ELR (cell line): ENCODE results near the gene ULBP2.
"Not testable (repeated sequence)": the region's sequence is repeated elsewhere in the genome, so short reads cannot be mapped to it uniquely, and the experiment has no call there.

Experiments
- DNase-seq: peaks from one replicate; pipeline ENCODE4 v3.0.0-alpha.2; 2015; ENCODE audit warnings: low read depth

Gene ULBP2, protein sequence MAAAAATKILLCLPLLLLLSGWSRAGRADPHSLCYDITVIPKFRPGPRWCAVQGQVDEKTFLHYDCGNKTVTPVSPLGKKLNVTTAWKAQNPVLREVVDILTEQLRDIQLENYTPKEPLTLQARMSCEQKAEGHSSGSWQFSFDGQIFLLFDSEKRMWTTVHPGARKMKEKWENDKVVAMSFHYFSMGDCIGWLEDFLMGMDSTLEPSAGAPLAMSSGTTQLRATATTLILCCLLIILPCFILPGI

DNA sequence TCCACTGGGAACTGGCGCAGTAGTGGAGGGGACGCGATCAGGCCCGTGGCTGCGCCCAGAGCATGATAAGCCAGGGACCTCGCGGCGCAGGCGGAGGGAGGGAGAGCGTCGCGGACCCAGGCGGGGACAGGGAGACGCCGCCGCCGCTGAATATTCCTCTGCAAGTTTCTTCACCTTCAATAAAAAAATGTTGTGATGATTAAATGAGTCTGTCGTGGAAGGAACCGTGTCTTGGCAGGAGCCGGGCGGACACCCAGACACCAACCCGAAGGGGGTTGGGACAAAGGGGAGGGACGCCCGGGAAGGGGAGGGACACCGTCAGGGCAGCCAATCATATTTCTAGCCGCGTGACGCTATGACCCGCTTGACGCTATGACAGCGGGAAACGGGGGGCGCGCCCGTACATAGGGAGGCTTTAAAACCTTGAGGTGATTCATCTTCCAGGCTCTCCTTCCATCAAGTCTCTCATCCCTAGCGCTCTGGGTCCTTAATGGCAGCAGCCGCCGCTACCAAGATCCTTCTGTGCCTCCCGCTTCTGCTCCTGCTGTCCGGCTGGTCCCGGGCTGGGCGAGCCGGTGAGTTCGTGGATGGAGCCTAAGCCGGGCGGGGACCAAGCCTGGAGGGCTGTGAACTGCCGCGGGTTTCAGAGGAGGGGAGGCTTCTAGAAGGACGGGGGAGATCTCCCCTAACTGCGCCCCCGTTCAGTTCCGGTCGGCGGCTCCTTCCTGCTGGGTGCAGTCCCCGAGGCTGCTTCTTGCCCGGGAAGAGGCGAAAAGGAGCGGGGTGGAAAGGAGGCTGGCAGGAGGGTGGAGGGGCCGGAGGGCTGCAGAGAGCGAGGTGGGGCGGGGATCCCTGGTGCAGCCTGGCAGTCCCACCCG, at the start of gene ULBP2:
ULBP2 (plus strand) TSS at position 432 of the 878 bp plus-strand sequence; CDS start at position 491, 59 bp downstream.
- peak; percentile 99 for DNase-seq

DNA sequence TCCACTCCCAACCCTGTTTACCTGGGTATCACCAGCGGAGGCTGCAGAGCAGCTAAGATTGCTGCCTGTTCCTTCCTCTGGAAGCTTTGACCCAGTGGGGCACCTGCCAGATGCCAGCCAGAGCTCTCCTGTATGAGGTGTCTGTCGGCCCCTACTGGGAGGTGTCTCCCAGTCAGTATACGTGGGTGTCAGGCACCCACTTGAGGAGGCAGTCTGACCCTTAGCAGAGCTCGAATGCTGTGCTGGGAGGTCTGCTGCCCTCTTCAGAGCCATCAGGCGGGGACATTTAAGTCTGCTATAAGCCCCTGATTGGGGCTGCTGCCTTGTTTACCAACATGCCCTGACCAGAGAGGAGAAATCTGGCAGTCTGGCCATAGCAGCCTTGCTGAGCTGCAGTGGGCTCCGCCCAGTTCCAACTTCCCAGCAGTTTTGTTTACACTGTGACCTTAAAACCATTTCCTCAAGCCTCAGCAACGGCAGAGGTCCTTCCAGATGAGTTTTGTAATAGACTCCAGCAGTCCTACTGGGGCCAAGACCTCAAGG, 46.7 kb upstream of the ULBP2 start:
- DNase-seq = peak; percentile 77

DNA sequence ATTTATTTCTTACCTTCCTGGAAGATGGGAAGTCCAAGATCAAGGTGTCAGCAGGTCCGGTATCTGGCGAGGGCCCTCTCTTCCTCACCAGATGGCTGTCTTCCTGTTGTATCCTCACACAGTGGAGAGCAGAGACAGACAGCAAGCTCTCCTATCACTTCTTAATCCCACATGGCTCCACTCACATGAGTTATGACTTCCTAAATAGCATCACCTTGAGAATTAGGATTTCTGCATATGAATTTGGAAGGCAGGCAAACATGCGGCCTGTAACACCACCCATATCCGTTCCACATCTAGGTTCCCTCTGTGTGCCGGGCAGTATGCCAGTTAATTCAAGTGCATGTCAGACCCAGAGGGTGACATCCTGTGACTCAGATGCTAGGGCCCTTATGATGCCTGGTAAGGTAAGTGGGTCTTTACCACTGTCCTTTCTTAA, 46.0 kb upstream of the ULBP2 start:
- DNase-seq = peak; percentile 94

DNA sequence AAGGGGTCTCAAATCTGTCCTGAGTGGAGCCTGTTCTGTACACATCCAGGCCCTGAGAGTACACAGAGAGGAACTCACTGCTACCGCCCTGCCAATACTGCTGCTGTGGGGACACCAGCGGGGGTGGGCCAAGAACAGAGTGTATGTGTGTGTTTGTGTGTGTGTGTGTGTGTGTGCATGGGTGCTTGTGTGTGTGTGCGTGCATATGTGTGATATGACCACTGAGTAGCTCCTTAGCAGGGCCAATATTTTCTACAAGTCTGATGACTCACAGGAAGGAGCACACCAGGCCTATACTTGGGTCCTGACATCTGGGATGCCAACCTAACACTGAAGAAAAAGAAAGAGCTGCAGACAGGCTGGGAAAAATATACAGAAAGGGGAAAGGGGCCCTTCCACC, 45.3 kb upstream of the ULBP2 start:
- peak; percentile 76 for DNase-seq

DNA sequence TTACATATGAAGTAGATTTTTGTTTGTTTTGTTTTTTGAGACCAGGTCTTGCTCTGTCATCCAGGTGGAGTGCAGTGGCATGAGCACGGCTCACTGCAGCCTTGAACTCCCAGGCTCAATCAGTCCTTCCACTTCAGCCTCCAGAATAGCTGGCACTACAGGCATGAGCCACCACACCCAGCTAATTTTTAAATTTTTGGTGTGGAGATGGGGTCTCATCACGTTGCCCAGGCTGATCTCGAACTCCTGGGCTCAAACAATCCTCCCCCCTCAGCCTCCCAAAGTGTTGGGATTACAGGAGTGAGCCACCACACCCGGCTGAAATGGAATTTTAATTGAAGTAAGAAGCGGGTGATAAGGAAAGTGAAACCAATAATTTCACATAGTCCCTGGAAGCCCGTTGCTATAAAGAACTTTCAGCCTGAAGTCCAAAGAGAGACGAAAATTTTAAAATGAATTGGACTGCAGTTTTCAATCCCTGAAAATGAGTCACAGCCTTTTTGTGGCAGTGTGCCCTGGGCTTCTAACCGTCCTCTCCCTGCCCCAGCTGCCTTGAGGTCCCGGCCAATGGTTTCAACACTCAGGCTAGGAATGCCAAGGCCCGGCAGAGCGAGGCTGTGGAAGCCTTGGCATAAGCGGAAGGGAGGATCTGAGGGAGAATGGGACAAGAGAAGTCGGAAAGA, 44.7 kb upstream of the ULBP2 start:
- DNase-seq = peak; percentile 90

DNA sequence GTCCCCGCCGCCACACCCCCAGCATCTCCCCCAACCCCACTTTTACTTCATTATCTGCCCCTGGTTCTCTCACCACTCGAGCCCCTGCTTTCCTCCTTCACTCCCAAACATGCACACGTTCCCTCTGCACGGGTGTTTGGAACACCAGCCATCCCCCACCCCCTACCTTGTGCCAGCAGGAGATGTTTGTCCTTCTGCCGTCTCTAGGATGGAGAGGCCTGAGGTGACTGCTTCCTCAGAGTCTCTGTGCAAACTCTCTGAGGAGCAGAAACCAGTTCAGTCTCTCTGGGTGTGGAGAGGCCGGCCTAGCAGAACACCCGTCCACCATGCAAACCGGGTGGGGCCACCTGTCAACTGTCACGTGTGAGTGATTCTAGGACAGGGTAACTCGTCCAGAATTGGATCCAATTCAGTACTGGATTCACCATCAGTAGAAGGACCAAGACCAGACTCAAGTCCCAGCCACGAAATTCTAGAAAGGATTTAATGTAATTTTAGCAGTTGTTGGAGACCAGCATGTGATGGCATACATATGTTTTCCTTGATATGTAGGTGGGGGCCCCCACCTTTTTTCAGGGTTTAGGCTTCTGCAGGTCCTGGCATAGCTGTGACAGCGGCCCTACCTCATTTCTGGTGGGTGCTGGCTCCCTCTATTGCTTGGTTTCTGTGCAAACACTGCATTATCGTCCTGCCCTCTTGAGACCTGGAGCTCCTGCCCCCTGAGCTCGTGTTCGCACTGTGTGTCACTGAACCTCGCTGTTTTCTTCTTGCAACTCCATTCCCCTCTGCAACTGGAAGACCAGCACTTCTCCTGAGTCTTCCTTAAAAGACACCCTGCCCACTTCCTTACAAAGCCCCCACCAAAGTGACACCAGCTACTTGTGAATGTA, 43.7 kb upstream of the ULBP2 start, which contains the start of gene RAET1E:
RAET1E (minus strand) TSS at position 259 of the 890 bp plus-strand sequence. CDS start 7,212 bp downstream, outside the sequence.
- DNase-seq = peak; percentile 21

DNA sequence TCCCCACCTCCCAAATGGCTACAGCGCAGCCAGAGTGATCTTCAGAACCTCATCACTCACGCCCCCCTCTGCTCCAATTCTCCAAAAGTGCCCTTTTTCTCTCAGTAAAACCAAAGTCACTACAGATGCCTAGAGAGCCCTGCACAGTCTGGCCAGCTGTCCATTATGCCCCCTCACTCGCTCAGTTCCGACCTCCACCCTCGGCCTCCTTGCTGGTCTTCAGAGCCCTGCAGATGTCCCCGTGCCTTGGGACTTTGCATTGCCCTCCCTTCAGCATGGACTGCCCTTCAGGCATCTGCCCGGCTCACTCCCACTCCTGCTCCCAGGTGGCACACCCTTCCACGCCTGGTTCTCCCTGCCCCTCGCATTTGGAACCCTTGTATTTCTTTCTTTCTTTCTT, 42.8 kb upstream of the ULBP2 start:
- no peak for DNase-seq

DNA sequence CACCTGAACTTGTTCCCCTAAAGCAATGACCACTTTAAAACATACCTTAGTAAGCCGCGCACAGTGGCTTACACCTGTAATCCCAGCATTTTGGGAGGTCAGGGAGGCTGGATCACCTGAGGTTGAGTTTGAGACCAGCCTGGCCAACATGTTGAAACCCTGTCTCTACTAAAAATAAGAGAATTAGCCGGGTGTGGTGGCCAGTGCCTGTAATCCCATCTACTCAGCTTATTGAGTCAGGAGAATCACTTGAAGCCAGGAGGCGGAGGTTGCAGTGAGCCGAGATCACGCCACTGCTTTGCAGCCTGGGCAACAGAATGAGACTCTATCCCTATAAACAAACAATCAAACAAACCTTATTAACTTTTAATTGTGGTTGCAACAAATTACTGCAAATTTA, 42.3 kb upstream of the ULBP2 start:
- DNase-seq = no peak

DNA sequence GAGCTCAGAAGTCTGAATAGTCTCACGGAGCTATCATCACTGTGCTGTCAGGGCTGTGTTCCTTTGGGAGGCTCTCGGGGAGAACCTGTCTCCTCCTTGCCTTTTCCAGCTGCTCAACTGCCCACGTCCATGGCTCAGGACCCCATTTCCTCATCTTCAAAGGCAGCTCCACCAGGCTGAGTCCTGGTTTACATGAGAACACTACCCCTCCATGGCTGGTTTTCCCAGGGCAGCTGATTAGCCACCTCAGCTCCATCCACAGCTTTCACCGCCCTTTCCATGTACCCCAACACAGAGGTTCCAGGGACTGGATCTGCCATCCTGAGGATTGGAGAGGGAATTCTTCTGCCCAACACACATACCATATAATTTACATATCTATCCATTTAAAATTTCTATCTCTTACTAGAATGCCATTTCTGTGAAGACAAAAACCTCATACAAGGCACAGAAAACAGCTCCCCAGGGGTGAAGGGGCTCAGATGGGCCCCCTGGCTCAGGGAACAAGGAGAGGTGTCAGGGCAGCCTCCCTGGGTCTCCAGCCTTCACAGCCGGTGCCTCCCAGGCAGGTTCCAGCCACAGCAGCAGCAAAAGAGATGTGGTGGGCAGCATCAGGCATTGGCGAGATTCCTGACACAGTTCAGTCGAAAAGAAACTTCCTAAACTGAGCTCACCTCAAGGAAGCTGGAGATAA, 41.7 kb upstream of the ULBP2 start:
- DNase-seq = no peak

DNA sequence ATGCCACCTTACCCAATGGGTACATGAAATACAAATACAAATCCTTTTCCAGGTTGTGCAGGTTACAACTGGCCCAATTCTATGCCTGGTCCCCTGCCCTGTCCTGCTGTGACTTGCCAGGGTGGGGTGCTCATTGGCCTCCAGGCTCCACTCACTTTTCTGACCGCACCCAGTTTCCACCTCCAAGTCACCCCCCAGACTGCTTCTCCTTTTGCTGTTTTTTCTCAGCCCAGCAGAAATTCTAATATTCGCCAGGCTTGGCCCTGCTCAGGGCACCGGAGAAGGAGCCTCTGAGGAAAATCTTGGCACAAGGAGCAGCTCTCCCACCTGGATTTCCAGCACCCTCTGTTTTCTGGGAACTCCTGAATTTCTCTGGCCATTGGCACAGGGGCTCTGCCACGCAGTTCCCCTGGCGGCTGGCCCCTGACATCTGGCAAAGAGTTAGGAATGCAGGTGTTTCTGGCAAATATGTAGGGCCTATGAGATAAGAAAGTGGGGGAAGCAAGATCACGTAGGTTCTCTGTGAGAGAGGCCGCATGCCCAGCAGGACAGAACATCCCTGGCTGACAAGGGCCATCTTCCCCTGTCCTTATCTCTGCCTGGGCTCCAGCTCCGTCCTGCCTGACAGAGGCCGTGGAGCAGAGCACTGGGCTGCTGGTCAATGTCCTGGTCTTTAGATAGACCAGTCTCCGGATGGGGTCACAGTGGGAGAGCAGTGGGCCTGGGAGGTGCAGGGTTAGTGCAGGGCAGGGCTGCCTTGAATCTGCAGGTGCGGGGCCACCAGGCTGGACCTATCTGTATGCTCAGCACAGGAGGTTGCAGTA, 41.0 kb upstream of the ULBP2 start:
- no peak for DNase-seq

DNA sequence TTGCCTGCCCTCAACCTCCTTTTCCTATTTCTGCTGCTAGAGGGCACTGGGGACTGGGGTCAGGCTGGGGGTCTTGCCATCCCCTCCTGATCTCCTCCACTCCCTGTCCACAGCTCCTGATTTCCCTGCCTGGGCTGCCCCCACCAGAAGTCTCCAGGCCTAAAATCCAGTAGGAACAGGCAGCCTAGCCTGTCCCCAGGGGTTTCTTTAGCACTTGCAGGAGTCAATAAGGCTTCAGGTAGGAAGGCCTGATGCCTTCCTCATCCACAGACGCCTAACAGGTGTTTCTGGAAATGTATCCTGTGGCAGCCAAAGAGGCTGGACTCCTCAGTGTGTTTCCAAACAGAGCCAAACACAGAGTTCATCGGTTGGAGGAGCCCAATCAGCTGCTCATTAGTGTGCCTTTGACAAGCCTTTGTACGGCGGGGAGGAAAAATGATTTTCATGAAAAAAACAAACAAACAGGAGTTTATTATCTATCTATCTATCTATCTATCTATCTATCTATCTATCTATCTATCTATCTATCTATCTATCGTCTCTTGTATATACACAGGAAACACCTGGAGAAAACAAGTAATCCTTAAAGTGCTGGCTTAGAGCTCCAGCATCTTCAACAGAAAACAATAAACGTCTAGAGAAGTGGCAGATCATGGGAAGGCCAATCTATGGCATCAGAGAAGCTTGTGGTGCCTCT, 40.2 kb upstream of the ULBP2 start:
- no peak for DNase-seq

DNA sequence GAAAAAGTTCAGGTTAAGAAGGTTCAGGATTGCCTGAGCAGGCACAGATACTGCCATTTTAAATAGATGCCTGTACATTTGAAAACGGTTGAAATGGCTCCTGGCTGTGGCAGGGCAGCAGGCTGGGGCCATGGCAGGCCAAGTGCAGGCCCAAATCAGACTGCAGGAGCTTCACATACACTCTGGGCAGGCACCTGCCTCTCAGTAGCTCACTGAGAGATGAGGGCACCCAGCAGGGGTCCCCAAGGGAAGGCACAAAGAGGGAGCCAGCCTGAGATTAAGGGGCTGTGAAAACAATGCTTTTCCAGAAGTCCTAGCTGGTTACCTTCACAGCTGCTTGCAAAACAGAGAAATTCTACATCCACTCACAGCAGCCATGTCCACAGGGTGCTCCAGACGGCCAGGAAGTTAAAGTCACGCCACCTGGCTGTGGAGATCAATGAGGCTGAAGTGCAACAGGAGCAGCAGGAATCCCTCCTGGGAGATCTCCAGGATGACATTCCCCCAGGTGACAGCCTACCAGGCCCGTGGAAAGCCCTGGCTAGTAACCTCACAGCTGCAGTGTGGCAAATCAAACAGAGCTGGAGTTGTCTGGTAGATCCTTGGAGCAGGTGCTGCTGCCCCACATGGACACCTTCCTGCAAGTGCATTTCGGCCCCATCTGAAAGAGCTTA, 37.7 kb upstream of the ULBP2 start:
- DNase-seq = no peak

DNA sequence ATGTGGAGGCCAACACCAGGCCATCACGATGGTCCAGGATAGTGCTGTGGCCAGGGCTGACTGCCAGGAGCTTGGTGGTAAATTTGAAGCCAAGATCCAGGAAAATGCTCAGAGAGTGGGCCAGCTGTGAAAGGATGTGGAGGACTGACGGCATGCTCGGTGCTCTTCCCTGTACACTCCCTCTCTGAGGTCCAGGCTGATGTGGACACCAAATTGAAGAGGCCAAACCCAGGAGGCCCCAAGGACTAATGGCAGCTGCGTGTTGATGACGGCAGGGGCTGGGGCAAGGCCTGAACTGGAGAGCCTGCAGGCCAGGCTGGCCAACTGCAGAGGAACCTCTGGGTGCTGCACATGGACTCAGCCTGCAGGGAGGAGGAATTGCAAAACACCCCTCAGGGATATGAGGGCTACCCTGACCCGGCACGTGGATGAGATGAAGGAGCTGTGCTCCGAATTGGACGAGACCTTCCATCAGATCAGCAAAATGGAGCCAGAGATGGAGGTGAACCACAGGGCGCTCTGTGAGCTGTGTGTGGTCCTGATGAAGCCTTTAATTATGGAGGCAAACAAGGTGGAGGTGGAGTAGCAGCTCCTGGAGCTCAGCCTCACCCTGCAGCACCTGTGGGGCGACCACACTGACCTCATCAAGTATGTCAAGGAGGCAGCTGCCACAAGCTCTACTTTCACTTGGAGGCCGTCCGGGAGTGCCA, 37.0 kb upstream of the ULBP2 start:
- DNase-seq = no peak

DNA sequence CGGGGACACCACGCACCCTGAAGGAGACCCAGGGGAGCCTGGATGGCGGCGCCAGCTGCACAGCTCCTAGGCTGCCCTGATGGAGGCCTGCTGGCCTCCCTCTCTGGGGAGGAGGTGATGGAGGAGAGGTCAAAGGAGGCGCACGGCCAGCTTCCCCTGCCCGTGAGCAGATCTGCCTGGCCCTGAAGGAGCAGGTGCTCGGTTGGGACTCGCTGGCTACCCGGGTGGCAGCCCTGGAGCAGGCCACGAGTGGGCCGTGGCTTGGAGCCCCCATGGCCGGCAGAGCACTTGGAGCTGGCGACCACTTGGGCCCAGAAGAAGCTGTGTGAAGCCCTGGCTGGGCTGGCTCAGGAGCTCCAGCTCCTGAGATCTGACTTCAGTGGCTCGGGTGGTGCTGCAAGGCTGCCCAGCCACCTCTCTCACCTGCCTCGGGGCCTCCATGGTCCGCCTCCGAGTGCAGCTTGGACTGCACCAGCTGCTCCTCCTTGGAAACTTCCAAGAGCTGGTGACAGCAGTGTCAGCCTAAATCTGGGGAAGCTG, 36.4 kb upstream of the ULBP2 start:
- DNase-seq = no peak

DNA sequence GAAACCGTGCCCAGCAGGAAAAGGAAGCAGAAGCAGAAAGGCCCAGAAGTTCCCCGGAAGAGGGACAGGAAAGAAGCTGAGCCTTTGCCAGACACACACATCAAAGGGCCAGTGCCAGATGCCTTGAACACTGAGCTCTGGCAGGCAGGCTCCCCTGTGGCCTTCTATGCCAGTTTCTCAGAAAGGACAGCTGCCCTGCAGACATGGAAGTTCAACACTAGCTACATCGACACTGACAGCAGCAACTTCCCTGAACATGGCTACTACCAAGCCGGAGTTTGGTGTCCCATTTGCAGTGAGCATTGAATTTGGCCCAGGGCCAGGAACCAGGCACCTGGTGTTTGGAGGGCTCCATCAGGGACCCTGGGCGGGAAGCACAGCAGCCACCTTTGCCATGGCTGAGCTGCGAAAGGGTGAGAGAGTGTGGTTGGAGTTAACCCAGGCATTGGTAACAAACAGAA, 35.9 kb upstream of the ULBP2 start:
- DNase-seq = no peak

DNA sequence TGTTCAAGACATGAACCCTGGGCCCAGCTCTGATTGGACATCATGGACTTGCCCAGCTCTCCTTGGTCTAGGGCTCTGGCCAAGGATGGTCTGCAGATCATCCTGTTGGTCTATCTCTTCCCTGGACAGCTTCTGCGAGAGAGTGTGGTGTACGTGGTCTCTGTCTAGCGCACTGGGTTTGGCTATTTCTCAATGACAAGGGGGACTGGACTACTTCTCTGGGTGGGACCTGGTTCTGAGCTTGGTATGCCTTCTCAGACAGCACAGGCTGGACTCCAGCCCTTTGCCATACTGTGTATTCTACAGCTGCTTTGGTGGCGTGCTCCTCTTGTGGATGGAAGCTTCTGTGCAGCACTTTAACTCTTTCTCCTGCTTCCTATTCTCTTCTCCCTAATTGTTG, 35.4 kb upstream of the ULBP2 start:
- no peak for DNase-seq

DNA sequence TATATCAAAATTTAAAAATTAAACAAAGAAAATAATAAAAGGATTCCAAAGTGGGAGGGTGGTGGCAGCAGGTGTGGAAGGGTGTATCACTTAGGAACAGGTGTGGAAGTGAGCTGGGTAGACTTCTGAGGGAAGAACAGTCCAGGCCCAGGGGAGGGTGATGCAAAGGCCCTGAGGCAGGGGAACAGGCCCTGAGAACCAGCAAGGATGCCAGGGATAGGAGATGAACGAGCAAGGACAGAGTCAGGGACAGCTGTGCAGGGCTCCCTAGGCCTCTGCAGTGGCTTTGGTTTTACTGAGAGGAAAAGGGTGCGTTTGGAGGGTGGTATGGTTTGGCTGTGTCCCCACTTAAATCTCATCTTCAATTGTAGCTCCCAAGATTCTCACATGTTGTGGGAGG, 34.5 kb upstream of the ULBP2 start:
- DNase-seq = no peak

DNA sequence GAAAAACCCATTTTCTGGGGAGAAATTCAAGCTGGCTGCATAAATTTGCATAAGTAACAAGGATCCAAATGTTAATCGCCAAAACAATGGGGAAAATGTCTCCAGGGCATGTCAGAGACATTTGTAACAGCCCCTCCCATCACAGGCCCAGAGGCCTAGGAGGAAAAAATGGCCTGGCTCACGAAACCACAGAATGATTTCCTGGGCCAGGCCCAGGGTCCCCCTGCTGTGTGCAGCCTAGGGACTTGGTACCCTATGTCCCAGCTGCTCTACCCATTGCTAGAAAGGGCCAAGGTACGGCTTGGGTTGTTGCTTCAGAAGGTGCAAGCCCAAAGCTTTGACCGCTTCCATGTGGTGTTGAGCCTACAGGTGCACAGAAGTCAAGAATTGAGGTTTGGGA, 33.3 kb upstream of the ULBP2 start:
- not testable (repeated sequence) for DNase-seq
